Transverse colon (tissue), 4 donors: ENCODE data around the gene CCDC12.

Source experiments
- POLR2A ChIP-seq: fragments of 450-650 bp; IDR thresholded peaks from one replicate; pipeline ENCODE4 v1.6.1; 2016; ENCODE audit warnings: antibody characterized with exemption, mild to moderate bottlenecking, moderate library complexity
- POLR2AphosphoS5 ChIP-seq, 3 donors: sonication (generic); formaldehyde crosslinking; IDR thresholded peaks; one replicate each; pipeline ENCODE4 v1.6.1; 2016; ENCODE audit warnings: antibody characterized with exemption in 3 of 3
- TF ChIP-seq, protein P1 (sequence below), 5 experiments: fragments of 200-600 bp in 3 of 5; fragments of 450-650 bp in 2 of 5; sonication (generic) in 3 of 5; IDR thresholded peaks; 1 replicate in 2 of 5; 2 replicates in 3 of 5; pipeline ENCODE4 v1.5.1; 2016 to 2017; ENCODE audit warnings: antibody characterized with exemption in 5 of 5, inconsistent platforms in 3 of 5, mild to moderate bottlenecking in 2 of 5, moderate library complexity in 1 of 5

DNA sequence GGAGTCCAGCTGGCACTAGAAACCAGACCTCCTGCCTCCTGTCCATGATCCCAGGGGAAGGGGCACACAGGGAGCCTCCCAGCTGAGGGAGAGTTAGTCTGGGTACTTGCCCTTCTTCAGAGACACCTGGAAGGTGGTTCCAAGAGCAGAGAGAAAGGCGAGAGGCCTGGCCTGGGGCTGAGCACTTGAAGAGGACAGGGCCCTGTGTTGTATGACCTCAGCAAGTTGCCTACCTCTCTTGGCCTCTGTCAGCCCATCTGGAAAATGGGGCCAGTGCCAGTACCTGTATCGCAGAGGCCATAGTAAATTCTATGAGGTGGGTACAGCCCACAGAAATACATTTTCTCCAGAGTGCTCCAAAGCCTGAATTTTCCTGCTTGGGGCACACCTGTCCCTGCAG lies 79.5 kb downstream of the CCDC12 start:
- no peak for TF ChIP-seq POLR2A
- TF ChIP-seq, protein P1, sequence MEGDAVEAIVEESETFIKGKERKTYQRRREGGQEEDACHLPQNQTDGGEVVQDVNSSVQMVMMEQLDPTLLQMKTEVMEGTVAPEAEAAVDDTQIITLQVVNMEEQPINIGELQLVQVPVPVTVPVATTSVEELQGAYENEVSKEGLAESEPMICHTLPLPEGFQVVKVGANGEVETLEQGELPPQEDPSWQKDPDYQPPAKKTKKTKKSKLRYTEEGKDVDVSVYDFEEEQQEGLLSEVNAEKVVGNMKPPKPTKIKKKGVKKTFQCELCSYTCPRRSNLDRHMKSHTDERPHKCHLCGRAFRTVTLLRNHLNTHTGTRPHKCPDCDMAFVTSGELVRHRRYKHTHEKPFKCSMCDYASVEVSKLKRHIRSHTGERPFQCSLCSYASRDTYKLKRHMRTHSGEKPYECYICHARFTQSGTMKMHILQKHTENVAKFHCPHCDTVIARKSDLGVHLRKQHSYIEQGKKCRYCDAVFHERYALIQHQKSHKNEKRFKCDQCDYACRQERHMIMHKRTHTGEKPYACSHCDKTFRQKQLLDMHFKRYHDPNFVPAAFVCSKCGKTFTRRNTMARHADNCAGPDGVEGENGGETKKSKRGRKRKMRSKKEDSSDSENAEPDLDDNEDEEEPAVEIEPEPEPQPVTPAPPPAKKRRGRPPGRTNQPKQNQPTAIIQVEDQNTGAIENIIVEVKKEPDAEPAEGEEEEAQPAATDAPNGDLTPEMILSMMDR (IDR thresholded peaks at IDR 0.05): no peak
- no peak for TF ChIP-seq POLR2AphosphoS5 (IDR thresholded peaks at IDR 0.05)
